ENCODE results near the gene C14orf180.

C14orf180 gene

GRCh38 chr14:104595911-104596450 is 16.4 kb downstream of the C14orf180 start:
- DNase-seq = no peak

DNA sequence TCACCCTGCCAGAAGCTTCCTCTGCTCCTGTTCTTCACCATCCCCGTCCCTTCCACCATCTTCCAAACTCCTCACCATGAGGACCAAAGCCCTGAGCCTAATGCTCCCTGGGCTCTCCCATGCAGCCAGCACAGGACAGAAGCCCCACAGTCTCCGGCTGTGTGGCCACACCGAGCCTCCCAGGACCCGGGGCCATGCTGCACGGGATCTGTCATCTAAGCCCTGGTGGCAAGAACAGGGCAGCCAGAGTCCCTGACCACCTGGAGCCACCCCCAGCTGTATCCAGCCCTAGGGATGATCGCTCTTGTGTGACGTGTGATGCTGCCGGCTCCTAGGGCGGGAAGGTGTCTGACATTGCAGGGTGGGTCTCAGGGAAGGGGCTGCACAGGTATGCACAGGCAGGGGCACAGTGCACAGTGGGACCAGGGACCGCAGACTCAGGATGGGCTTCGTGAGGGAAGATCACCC is 16.9 kb downstream of the C14orf180 start:
- no peak for DNase-seq

- no peak for DNase-seq
Observed at GRCh38 chr14:104596927-104597351, 17.4 kb downstream of the C14orf180 start.

GRCh38 chr14:104597576-104597975 is 18.0 kb downstream of the C14orf180 start:
- DNase-seq = no peak

DNA sequence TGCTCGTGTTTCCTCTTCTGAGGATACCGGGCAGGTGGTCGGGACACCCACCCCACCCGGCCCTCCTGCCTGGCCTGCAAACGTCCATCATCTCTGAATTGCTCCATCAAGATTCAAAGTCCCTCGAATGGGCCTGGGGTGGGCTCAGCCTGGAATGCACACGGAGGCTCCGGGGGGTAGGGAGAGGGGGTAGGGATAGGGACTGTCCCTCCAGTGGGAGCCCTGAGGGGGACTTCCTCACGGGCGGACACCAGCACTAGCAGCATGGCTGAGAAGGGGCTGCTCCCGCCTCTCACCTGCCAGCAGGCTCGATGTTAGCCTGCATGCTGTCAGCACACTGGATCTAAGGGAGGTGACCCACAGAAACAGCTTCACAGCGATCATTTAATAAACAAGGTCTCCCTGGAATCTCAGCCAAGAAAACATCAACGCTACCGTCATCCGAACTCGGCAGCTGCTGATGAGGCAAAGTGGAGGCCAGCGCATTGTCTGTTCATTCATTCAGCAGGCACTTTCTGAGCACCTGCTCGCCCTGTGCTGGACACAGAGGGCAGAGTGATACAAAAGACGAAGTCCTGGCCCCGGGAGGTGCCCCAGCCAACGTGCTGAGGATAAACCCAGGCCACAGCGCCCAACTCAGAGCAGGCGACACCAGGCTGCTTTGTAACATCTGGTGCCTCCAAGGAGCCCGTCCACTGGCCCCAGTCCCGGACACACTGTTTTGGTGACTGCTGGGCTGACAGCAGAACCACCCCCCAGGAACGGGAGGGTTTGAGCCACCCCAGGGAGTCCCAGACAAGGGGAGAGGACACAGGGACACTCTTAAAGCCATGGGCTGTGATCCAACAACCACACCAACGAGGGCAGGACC is 18.7 kb downstream of the C14orf180 start:
- no peak for DNase-seq

GRCh38 chr14:104598910-104599273 is 19.3 kb downstream of the C14orf180 start:
- DNase-seq = no peak

GRCh38 chr14:104599446-104599845 is 19.9 kb downstream of the C14orf180 start:
- no peak for DNase-seq

DNA sequence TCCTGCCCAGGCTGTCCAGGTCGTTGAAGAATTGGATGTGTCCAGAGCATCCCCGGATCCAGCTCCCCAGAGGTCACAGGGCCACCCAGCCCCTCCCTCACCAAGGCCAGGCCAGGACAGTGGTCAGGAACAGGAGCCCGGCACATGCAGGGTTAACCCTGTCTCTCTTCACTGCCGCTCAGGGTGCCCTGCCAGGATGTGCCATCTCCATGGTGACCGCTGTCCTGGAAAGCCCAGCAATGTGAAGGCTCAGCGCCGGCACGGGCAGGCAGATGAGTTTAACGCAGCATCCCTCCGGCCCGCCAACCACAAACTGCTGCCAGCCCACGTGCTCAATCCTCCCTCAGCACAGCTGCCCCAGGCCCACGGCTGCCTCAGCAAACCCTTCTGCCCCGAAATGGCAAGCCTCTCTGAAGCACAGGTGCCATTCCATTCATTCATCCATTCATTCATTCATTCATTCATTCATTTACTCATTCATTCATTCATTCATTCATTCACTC is 20.6 kb downstream of the C14orf180 start:
- DNase-seq = no peak

- no peak for DNase-seq
Observed at GRCh38 chr14:104600805-104601204, 21.2 kb downstream of the C14orf180 start.

DNA sequence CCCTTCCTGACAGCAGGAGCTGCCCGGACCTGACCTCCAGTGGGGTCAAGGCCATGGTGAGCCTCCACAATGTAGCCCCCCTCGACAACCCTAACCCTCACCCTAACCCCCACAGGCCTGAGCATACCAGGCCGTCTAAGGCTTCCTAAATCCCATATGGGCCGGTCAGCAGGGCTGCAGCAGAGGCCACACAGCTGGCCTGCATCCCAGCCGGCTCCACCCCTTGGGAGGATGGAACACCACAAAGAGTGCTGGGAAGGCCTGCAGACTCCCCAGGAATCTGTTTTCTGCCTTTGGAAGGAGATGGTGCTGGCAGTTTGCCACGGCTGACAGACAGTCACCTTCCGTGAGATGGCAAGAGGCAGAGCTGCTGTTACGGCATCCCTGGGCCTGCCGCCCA is 22.2 kb downstream of the C14orf180 start:
- no peak for DNase-seq

- no peak for DNase-seq
Observed at GRCh38 chr14:104602315-104602932, 22.9 kb downstream of the C14orf180 start.

DNA sequence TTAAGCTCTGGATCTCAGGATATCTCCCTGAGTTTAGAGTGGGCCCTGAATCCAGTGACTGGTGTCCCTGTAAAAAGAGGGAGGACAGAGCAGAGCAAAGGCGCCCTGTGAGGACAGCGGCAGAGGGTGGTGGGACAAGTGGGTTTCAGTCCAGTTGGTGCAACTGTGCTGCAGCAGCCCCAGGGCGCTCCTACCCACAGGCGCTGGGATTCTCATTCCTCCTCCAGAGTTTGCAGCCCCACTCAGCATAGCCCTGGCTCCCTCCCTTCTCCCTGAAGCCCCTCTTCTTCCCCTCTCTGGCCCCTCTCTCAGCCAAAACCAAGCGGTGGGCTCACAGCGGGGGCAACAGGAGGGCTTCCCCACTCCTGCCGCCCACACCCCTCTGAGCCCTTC is 23.4 kb downstream of the C14orf180 start:
- no peak for DNase-seq

- no peak for DNase-seq
Observed at GRCh38 chr14:104603711-104604401, 24.3 kb downstream of the C14orf180 start.

GRCh38 chr14:104604458-104605449 is 25.2 kb downstream of the C14orf180 start, which contains the start of gene TMEM179:
Gene TMEM179, minus strand, starts transcription at chr14:104604772. Its CDS starts 31 bp downstream, at chr14:104604741.
- no peak for DNase-seq

- no peak for DNase-seq
Observed at GRCh38 chr14:104609666-104610065, 30.1 kb downstream of the C14orf180 start.

- DNase-seq = no peak
Observed at GRCh38 chr14:104610749-104611310, 31.3 kb downstream of the C14orf180 start.

- DNase-seq = no peak
Observed at GRCh38 chr14:104611881-104612280, 32.3 kb downstream of the C14orf180 start.

GRCh38 chr14:104614126-104614812 is 34.7 kb downstream of the C14orf180 start:
- DNase-seq = no peak

GRCh38 chr14:104624939-104625338 is 45.4 kb downstream of the C14orf180 start:
- no peak for DNase-seq

- DNase-seq = no peak
Observed at GRCh38 chr14:104632781-104633180, 53.2 kb downstream of the C14orf180 start.

All from activated CD4-positive, alpha-beta T cell treated with anti-CD3 and anti-CD28 coated beads, Interleukin-2, amount 50 U/mL, for 1 hour (primary cell).